AG09319 (cell line): ENCODE measurements around the gene ATP9A.

ENCODE experiments used
- DNase-seq: peaks from one replicate; pipeline ENCODE4 v3.0.0-alpha.2; 2010; ENCODE audit warnings: low read depth; ENCODE audit errors: extremely low read depth
- TF ChIP-seq, protein P1 (sequence below): IDR thresholded peaks from 2 replicates; pipeline ENCODE4 v1.5.1; 2011; ENCODE audit warnings: low read depth, mild to moderate bottlenecking, inconsistent platforms, low read length, moderate library complexity

Gene ATP9A

GRCh38 chr20:51581571-51581970 is 186.6 kb downstream of the ATP9A start:
- DNase-seq, result no peak
- TF ChIP-seq, protein P1, sequence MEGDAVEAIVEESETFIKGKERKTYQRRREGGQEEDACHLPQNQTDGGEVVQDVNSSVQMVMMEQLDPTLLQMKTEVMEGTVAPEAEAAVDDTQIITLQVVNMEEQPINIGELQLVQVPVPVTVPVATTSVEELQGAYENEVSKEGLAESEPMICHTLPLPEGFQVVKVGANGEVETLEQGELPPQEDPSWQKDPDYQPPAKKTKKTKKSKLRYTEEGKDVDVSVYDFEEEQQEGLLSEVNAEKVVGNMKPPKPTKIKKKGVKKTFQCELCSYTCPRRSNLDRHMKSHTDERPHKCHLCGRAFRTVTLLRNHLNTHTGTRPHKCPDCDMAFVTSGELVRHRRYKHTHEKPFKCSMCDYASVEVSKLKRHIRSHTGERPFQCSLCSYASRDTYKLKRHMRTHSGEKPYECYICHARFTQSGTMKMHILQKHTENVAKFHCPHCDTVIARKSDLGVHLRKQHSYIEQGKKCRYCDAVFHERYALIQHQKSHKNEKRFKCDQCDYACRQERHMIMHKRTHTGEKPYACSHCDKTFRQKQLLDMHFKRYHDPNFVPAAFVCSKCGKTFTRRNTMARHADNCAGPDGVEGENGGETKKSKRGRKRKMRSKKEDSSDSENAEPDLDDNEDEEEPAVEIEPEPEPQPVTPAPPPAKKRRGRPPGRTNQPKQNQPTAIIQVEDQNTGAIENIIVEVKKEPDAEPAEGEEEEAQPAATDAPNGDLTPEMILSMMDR, result no peak

GRCh38 chr20:51579137-51579536 is 189.1 kb downstream of the ATP9A start:
- TF ChIP-seq, protein P1, result no peak
- DNase-seq, result no peak

DNA sequence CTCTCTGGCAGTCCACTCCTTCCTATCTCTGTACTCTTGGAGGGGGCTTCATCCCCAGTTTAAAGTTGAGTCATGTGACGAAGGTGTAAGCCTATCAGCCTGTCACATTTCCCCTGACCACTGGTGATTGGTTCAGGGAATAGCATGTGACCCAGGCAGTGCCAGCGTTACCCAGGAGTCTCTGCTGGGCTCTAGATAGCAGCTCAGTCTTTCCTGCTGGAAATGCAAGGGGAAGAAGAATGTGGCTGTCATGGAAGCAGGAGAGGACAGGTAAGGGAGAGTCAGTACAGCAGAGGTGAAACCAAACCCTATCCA is 190.1 kb downstream of the ATP9A start:
- no peak for DNase-seq
- TF ChIP-seq, protein P1, result no peak

DNA sequence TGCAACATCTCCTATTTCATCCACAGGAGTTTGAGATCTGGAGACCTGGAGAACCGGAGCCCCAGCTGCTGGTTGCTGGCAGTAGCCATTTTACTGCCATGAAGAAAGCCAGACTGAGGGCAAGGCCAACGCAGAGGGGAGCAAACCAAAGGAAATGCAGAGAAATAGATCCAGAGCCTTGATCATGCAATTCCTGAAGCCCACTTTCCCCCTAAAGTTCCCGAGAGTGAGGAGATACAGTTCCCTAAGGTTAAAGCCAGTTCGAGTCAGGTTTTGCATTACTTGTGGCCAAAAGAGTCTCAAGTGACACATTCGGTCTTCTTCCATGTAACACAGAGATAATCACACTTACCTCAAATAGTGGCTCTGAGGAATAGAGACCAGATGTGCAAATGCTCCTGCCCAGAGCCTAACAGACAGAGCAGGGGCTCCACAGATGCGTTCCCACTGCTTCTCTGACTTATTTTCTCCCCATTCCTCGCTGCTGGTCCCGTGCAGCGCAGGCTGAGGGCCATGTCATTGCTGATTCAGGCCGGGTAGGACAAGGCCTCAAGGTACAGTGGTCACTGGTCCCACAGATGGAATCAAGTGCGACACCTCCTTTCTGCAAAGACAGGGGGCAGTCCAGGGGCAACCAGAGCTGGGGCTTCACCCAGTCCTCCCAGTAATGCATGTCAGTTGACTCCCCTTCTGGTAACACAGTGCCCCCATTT is 190.6 kb downstream of the ATP9A start:
- no peak for DNase-seq
- TF ChIP-seq, protein P1, result no peak

DNA sequence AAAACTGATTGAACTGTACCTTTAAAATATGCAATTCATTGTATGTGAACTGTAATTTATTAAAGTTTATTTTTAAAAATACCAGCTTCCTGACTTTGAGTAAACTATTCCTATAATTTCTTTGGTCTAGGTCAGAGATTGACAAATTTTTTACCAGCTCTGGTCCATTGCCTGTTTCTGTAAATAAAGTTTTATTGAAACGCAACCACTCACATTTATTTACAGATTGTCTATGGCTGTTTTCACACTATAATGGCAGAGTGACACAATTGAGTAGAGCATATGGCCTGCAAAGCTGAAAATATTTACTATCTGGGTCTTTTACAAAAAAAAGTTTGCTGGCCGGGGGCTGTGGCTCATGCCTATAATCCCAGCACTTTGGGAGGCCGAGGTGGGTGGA is 192.7 kb downstream of the ATP9A start:
- TF ChIP-seq, protein P1, result no peak
- no peak for DNase-seq

DNA sequence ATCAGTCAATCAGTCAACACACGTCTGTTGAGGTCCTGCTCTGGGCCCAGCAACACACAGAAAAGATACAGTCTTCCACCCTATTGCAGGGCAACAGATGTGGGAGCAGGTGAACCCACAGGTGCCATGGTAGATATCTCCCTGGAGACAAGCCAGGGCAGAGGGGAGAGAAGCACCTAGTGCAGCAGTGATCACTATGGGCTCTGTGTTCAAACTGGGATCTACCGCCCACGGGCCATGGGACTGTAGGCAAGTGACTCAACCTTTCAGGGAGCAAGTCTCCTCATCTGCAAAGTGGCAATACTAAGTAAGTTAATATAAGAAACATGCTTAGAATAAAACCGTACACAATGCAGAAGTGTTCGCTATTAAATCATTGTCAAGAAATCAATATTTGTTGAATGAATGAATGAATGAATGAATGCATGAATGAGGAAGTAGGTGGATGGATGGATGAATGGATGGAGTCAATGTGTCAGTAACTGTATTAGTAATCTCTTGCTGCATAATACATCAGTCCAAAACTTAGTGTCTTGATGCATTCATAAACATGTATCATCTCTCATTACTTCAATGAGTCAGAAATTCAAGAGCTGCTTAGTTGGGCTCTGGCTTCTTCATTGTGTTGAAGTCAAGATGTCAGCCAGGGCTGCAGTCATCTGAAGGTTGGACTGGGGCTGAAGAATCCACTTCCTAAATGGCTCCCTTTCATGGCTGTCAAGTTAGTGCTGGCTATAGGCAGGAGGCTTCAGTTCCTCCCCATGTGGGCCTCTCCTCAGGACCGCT is 193.7 kb downstream of the ATP9A start:
- DNase-seq, result no peak
- TF ChIP-seq, protein P1, result no peak

- TF ChIP-seq, protein P1, result no peak
- no peak for DNase-seq
These were observed 194.5 kb downstream of the ATP9A start for GRCh38 chr20:51573576-51574243.
